Neural progenitor cell (in vitro differentiated cells): Measurements from ENCODE around the gene PGM2. TPM values are rescaled to one million over a fixed set of nuclear protein-coding genes. Genes with fewer than 3 reads are reported as not detected.

Source experiments
- DNase-seq: peaks from one replicate; pipeline ENCODE4 v3.0.0-alpha.2; 2016; ENCODE audit warnings: low spot score
- H2AFZ ChIP-seq: fragments of 200-600 bp; sonication (generic); replicated peaks from 2 replicates; pipeline ENCODE4 v1.6.1; 2016; ENCODE audit warnings: antibody characterized with exemption
- H3F3A ChIP-seq: fragments of 200-600 bp; sonication (generic); 2 replicates; pipeline ENCODE4 v1.6.1; 2016; ENCODE audit warnings: antibody characterized with exemption, low read depth
- H3K27ac ChIP-seq: fragments of 200-600 bp; sonication (generic); 2 replicates; pipeline ENCODE4 v1.5.1; 2016; ENCODE audit warnings: mild to moderate bottlenecking
- H3K27me3 ChIP-seq: fragments of 200-600 bp; sonication (generic); 2 replicates; pipeline ENCODE4 v1.6.1; 2016; ENCODE audit warnings: mild to moderate bottlenecking, moderate library complexity
- H3K36me3 ChIP-seq: fragments of 200-600 bp; sonication (generic); 2 replicates; pipeline ENCODE4 v1.5.1; 2016
- H3K4me1 ChIP-seq: fragments of 200-600 bp; sonication (generic); 2 replicates; pipeline ENCODE4 v1.6.1; 2016; ENCODE audit warnings: mixed run types
- H3K4me2 ChIP-seq: fragments of 200-600 bp; sonication (generic); 2 replicates; pipeline ENCODE4 v1.6.1; 2016
- H3K4me3 ChIP-seq: fragments of 200-600 bp; sonication (generic); 2 replicates; pipeline ENCODE4 v1.5.1; 2016
- H3K79me2 ChIP-seq: fragments of 200-600 bp; sonication (generic); 2 replicates; pipeline ENCODE4 v1.6.1; 2016; ENCODE audit warnings: low read depth
- H3K9ac ChIP-seq: fragments of 200-600 bp; sonication (generic); 2 replicates; pipeline ENCODE4 v1.6.1; 2016
- H3K9me3 ChIP-seq: fragments of 200-600 bp; sonication (generic); 2 replicates; pipeline ENCODE4 v1.5.1; 2016; ENCODE audit warnings: low read depth
- H4K20me1 ChIP-seq: fragments of 200-600 bp; sonication (generic); 2 replicates; pipeline ENCODE4 v1.6.1; 2016; ENCODE audit warnings: low read depth
- H3K27ac Mint-ChIP-seq: 3 replicates; pipeline ENCODE4 v1.8.0; 2021; ENCODE audit warnings: mixed read lengths
- H3K27me3 Mint-ChIP-seq: 2 replicates; pipeline ENCODE4 v1.8.0; 2022; ENCODE audit warnings: low read depth, mild to moderate bottlenecking, inconsistent platforms, moderate library complexity, mixed read lengths; ENCODE audit not compliant: insufficient read depth
- H3K36me3 Mint-ChIP-seq: 3 replicates; pipeline ENCODE4 v1.8.0; 2021; ENCODE audit warnings: mixed read lengths
- H3K4me1 Mint-ChIP-seq: 3 replicates; pipeline ENCODE4 v1.8.0; 2021; ENCODE audit warnings: mixed read lengths
- H3K4me3 Mint-ChIP-seq: 3 replicates; pipeline ENCODE4 v1.8.0; 2021; ENCODE audit warnings: mild to moderate bottlenecking, moderate library complexity, mixed read lengths
- H3K9me3 Mint-ChIP-seq: 3 replicates; pipeline ENCODE4 v1.8.0; 2020; ENCODE audit warnings: mixed read lengths
- EZH2 ChIP-seq: fragments of 200-600 bp; sonication (generic); IDR thresholded peaks from 2 replicates; pipeline ENCODE4 v1.6.1; 2017; ENCODE audit warnings: antibody characterized with exemption, mild to moderate bottlenecking, moderate library complexity
- EZH2phosphoT487 ChIP-seq: fragments of 200-600 bp; sonication (generic); IDR thresholded peaks from 2 replicates; pipeline ENCODE4 v1.6.1; 2017; ENCODE audit warnings: antibody characterized with exemption
- total RNA-seq: library from RNA; depleted of rRNA; stranded (reverse); fragments of >200 nt; gene quantifications from 2 replicates; pipeline ENCODE4 v1.2.3, GENCODE V29; 2015; ENCODE audit warnings: low replicate concordance
- TF ChIP-seq, protein P1 (sequence below): fragments of 200-600 bp; sonication (generic); IDR thresholded peaks from 2 replicates; pipeline ENCODE4 v1.5.1; 2017; ENCODE audit warnings: antibody characterized with exemption, mild to moderate bottlenecking

Gene PGM2
- total RNA-seq, 1 donor from 2014 or later = 20.1 TPM

DNA sequence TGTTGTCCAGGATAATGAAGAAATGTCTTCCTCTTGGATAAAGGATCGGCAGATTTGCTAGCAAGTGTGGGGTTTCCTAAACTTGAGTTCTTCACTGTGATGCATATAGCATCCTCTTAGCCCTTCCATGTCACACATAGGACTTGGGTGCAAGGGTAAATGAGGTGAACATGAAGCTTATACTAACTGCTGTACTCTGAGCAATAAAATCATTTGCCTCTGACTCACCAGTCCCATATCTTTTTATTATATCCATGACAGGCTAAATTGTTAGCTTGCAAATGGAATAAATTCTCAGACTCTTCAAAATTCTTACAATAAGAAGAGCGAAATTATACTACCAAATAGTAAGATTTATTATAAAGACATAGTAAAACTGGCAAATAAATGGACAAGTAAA lies 49.7 kb downstream of the PGM2 start:
- no peaks in the 10 kb centered on the region for H3K27me3 Mint-ChIP-seq

DNA sequence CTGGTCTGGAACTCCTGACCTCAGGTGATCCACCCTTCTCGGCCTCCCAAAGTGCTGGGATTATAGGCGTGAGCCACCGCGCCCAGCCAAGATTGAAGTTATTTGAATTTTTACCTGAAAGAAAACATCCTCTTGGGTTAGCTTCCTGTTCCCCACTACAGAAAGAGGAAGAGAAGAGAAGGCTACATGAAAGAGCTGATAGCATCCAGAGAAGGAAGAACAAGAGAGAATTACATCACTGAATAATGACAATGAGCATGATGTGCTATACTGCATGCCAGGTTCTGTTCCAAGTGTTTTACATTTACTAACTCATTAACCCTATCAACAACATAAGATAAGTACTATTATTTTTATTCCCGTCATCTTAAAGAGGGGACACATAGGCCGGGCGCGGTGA lies 52.9 kb downstream of the PGM2 start:
- Histone ChIP-seq H3K27ac (no peak overlapping the region), H2AFZ (no peak overlapping the region), H3K9me3 (no peaks in the 10 kb centered on the region), H3K4me3 (no peak overlapping the region), H4K20me1 (no peaks in the 10 kb centered on the region), H3F3A (no peaks in the 10 kb centered on the region), H3K4me2 (no peak overlapping the region), H3K79me2 (no peaks in the 10 kb centered on the region), H3K36me3 (no peaks in the 10 kb centered on the region), H3K27me3 (peaks cover under 1% of the 10 kb centered on the region), H3K9ac (no peak overlapping the region), H3K4me1 (no peaks in the 10 kb centered on the region)
- DNase-seq = no peak
- Mint-ChIP-seq H3K4me1 (no peaks in the 10 kb centered on the region), H3K36me3 (no peaks in the 10 kb centered on the region), H3K27ac (no peak overlapping the region), H3K9me3 (no peaks in the 10 kb centered on the region), H3K27me3 (no peaks in the 10 kb centered on the region), H3K4me3 (no peak overlapping the region)
- TF ChIP-seq EZH2 (no peak), EZH2phosphoT487 (no peak)
- TF ChIP-seq, protein P1, sequence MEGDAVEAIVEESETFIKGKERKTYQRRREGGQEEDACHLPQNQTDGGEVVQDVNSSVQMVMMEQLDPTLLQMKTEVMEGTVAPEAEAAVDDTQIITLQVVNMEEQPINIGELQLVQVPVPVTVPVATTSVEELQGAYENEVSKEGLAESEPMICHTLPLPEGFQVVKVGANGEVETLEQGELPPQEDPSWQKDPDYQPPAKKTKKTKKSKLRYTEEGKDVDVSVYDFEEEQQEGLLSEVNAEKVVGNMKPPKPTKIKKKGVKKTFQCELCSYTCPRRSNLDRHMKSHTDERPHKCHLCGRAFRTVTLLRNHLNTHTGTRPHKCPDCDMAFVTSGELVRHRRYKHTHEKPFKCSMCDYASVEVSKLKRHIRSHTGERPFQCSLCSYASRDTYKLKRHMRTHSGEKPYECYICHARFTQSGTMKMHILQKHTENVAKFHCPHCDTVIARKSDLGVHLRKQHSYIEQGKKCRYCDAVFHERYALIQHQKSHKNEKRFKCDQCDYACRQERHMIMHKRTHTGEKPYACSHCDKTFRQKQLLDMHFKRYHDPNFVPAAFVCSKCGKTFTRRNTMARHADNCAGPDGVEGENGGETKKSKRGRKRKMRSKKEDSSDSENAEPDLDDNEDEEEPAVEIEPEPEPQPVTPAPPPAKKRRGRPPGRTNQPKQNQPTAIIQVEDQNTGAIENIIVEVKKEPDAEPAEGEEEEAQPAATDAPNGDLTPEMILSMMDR = no peak

More for the DNA sequence above, 49.7 kb downstream of the PGM2 start:
- Histone ChIP-seq H3K79me2 (no peaks in the 10 kb centered on the region), H3F3A (no peaks in the 10 kb centered on the region), H4K20me1 (no peaks in the 10 kb centered on the region), H3K27me3 (no peaks in the 10 kb centered on the region), H3K4me3 (no peak overlapping the region), H3K4me2 (no peak overlapping the region), H3K27ac (no peak overlapping the region), H3K4me1 (no peaks in the 10 kb centered on the region), H2AFZ (no peak overlapping the region), H3K9ac (no peak overlapping the region), H3K9me3 (no peaks in the 10 kb centered on the region), H3K36me3 (no peaks in the 10 kb centered on the region)
- Mint-ChIP-seq H3K4me3 (no peak overlapping the region), H3K4me1 (no peaks in the 10 kb centered on the region), H3K27ac (no peak overlapping the region), H3K36me3 (no peaks in the 10 kb centered on the region), H3K9me3 (no peaks in the 10 kb centered on the region)
- TF ChIP-seq, protein P1 = no peak
- no peak for TF ChIP-seq EZH2
- TF ChIP-seq EZH2phosphoT487 = no peak
- no peak for DNase-seq

DNA sequence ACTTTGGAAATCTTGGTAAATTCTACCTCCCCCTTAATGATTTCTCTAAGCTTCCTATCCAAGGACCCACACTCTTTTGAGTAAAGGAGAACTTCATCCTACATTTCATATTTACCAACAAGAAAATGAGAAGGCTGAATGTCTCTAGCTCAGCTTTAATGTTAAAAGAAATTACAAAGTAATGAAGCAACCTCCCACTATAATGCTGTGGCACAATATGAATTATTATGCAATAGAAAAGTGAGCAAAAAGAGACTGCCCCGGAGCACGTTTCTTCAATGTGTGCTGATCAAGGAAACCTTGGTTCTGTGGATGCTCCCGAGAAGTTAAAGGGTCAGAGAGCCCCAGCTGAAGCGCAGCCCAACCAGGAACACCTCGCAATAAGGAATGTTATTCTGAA lies 55.3 kb downstream of the PGM2 start:
- H3K4me3 ChIP-seq = no peak overlapping the region
- Mint-ChIP-seq H3K36me3 (no peaks in the 10 kb centered on the region), H3K9me3 (no peaks in the 10 kb centered on the region), H3K4me1 (no peaks in the 10 kb centered on the region), H3K4me3 (no peak overlapping the region), H3K27me3 (peaks cover 3% of the 10 kb centered on the region), H3K27ac (no peak overlapping the region)
- TF ChIP-seq, protein P1 = no peak
- no peak for TF ChIP-seq EZH2
- TF ChIP-seq EZH2phosphoT487 = no peak
- no peak for DNase-seq
- H3K4me2 ChIP-seq = no peak overlapping the region
- H3K4me1 ChIP-seq = no peaks in the 10 kb centered on the region
- no peaks in the 10 kb centered on the region for H3F3A ChIP-seq
- no peaks in the 10 kb centered on the region for H3K79me2 ChIP-seq
- no peaks in the 10 kb centered on the region for H4K20me1 ChIP-seq
- no peaks in the 10 kb centered on the region for H3K9me3 ChIP-seq
- no peaks in the 10 kb centered on the region for H3K36me3 ChIP-seq
- peaks cover 23% of the 10 kb centered on the region for H3K27me3 ChIP-seq
- no peak overlapping the region for H3K27ac ChIP-seq
- H2AFZ ChIP-seq = no peak overlapping the region
- H3K9ac ChIP-seq = no peak overlapping the region
